Calu3 (cell line): ENCODE data around the gene FUT2. TPM values are rescaled to one million over a fixed set of nuclear protein-coding genes. Genes with fewer than 3 reads are reported as not detected.

Experiments
- BruUV-seq: library from RNA; stranded (reverse); fragments of 400-500 nt; replicated peaks from 2 replicates; lab custom pipeline; 2021; lab: Mats Ljungman, UMichigan
- CTCF ChIA-PET: fragments of 300-600 bp; sonication (Branson Sonifier 250); formaldehyde crosslinking; loops from one replicate; lab custom pipeline; 2022; ENCODE audit warnings: antibody characterized with exemption; lab: Charles Lee
- DNase-seq: peaks from one replicate; pipeline ENCODE4 v3.0.0; 2022
- H3K27ac Mint-ChIP-seq: one replicate; pipeline ENCODE4 v1.8.0; 2022; ENCODE audit warnings: mixed read lengths; ENCODE audit not compliant: unreplicated experiment
- H3K27me3 Mint-ChIP-seq: one replicate; pipeline ENCODE4 v1.8.0; 2022; ENCODE audit warnings: mixed read lengths; ENCODE audit not compliant: unreplicated experiment
- H3K36me3 Mint-ChIP-seq: one replicate; pipeline ENCODE4 v1.8.0; 2022; ENCODE audit warnings: mild to moderate bottlenecking, moderate library complexity, mixed read lengths; ENCODE audit not compliant: insufficient read depth, unreplicated experiment
- H3K4me1 Mint-ChIP-seq: one replicate; pipeline ENCODE4 v1.8.0; 2022; ENCODE audit warnings: mild to moderate bottlenecking, low read depth, mixed read lengths; ENCODE audit not compliant: unreplicated experiment
- H3K4me3 Mint-ChIP-seq: one replicate; pipeline ENCODE4 v1.8.0; 2022; ENCODE audit warnings: mild to moderate bottlenecking, low read depth, moderate library complexity, mixed read lengths; ENCODE audit not compliant: unreplicated experiment
- H3K9me3 Mint-ChIP-seq: one replicate; pipeline ENCODE4 v1.8.0; 2022; ENCODE audit warnings: low read depth, mixed read lengths; ENCODE audit not compliant: unreplicated experiment
- intact Hi-C: fragments of 100-400 bp; cut with micrococcal nuclease; formaldehyde crosslinking; loops from one replicate; pipeline ENCODE4 v1.10.0; 2022; ENCODE audit not compliant: unreplicated experiment
- total RNA-seq: library from RNA; stranded (reverse); gene quantifications from 2 replicates; pipeline ENCODE4 v1.2.3, GENCODE V29; 2022
- TF ChIP-seq, protein P1 (sequence below): fragments of 200-600 bp; IDR thresholded peaks from one replicate; pipeline ENCODE4 v1.8.0; 2022; ENCODE audit warnings: antibody characterized with exemption; ENCODE audit not compliant: unreplicated experiment

FUT2 gene
- total RNA-seq, 1 experiment from 2014 or later, result 10.4 TPM

DNA sequence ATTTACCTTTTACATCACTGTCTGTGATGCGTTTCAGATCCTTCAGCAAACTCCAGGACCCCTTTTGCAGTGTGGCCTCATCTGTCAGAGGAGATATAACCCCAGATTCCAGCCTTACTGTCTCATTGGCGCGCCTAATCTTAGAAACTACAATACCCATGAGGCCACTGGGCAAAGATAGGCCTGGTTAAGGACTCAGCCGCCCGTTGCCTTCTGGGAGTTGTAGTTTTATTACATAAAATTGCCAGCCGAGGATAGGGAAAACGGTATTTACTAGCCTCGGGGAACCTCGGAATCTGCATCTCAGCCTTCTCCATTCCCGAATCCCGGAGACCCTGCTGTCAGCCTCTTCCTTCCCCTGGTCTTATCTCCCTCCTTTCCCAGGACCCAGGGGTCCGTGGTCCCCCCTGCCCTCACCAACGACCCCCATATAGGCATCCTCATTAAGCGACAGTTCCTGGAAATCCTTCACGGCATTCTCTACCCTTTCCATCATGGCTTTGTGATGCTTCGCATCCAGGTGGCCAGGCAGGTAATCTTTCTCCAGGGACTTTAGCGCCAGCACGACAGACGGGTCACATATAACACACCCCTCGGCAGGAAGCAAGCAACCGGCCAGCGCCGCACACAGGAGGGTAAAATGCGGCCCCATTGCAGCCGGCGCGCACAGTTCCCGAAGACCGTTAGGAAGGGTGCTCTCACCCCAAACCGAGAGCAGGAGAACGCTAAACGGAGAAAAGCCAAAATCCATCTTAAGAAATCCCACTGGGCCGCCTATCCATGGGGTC is 49.6 kb downstream of the FUT2 start:
- CTCF ChIA-PET, result no interaction called here
- peak; percentile 52 for DNase-seq
- BruUV-seq, result no TSS peak
- TF ChIP-seq, protein P1, sequence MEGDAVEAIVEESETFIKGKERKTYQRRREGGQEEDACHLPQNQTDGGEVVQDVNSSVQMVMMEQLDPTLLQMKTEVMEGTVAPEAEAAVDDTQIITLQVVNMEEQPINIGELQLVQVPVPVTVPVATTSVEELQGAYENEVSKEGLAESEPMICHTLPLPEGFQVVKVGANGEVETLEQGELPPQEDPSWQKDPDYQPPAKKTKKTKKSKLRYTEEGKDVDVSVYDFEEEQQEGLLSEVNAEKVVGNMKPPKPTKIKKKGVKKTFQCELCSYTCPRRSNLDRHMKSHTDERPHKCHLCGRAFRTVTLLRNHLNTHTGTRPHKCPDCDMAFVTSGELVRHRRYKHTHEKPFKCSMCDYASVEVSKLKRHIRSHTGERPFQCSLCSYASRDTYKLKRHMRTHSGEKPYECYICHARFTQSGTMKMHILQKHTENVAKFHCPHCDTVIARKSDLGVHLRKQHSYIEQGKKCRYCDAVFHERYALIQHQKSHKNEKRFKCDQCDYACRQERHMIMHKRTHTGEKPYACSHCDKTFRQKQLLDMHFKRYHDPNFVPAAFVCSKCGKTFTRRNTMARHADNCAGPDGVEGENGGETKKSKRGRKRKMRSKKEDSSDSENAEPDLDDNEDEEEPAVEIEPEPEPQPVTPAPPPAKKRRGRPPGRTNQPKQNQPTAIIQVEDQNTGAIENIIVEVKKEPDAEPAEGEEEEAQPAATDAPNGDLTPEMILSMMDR, result no peak
- no peaks in the 10 kb centered on the region for H3K9me3 Mint-ChIP-seq
- intact Hi-C loops, result no loop called here
- no peak overlapping the region for H3K4me3 Mint-ChIP-seq
- H3K27ac Mint-ChIP-seq, result no peak overlapping the region
- peaks cover 9% of the 10 kb centered on the region for H3K36me3 Mint-ChIP-seq
- H3K27me3 Mint-ChIP-seq, result peaks cover 18% of the 10 kb centered on the region
- H3K4me1 Mint-ChIP-seq, result no peaks in the 10 kb centered on the region

DNA sequence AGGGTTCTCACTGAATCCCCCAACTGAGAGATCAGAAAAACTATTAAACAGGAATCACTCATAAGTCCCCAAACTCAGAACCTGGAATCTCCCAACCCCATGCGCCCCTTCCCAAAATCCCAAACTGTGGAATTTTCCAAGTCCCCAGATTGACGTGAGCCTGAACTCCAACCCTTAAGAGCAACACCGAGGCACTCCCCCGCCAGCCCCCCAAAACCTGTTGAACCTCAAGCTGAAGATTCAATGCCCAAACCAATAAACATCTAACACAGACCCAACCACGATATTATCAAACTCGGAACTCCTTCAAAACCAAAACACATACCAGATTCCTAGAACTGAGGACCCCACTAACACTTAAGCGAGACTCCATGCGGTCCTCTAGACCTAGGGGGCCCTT is 50.3 kb downstream of the FUT2 start:
- intact Hi-C loops, result no loop called here
- Mint-ChIP-seq H3K9me3 (no peaks in the 10 kb centered on the region), H3K4me1 (no peaks in the 10 kb centered on the region), H3K27ac (no peak overlapping the region), H3K4me3 (no peak overlapping the region), H3K27me3 (peaks cover 18% of the 10 kb centered on the region), H3K36me3 (peaks cover 16% of the 10 kb centered on the region)
- TF ChIP-seq, protein P1, result no peak
- no TSS peak for BruUV-seq
- no peak for DNase-seq
- CTCF ChIA-PET, result no interaction called here

DNA sequence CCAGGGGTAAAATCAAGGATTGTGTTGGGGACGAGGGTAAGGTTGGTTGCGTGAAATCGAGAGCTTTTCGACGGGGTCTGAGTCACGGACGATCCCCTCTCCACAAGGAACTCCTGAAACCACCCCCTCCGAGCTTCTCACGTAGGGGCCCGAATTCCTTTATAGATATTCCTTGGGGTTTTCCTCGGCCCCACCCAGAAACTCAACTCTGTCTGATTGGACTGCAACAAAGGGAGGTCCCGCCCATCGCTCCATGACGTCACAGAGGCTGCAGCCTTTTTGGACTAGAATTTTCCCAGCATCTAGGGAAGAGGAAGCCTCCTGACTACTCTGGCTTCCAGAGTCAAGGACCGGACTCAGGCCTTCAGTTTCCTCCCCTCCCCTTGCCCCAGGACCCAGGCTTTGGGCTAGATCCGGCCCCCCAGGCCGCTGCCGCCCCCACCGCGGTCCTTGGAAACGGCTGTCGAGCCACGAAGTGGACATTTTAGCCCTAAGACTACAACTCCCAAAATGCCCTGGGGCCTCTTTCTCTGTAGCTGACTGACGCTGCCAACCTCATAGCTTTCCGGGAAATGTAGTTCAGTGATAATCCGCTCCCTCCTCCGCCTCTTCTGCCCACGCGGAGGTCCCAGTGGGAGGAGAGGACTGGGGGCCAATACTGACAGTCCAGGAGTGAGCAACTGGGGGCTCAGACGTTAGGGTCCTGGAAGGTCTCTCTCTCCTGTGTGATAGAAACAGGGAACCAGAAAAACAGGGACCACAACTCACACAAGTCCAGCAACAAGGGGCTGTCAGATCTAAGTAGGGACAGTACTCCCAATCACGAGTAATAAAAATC is 51.2 kb downstream of the FUT2 start, which contains the start of gene IZUMO1:
Gene IZUMO1, minus strand, starts transcription at position 172 of the 838 bp plus-strand sequence. CDS start 1,050 bp downstream, outside the sequence.
- Mint-ChIP-seq H3K36me3 (peaks cover 22% of the 10 kb centered on the region), H3K27ac (no peak within 1 kb of the TSS), H3K27me3 (peaks cover 18% of the 10 kb centered on the region), H3K4me3 (no peak within 1 kb of the TSS), H3K4me1 (no peaks in the 10 kb centered on the region), H3K9me3 (no peaks in the 10 kb centered on the region)
- TF ChIP-seq, protein P1, result no peak
- CTCF ChIA-PET, result interaction anchor here (1.5 kb wide), 1 partner anchor 8 kb away, joined by 3 read pairs; no protein-coding TSS in a partner anchor
- intact Hi-C loops, result no loop called here
- no TSS peak for BruUV-seq
- no peak for DNase-seq

DNA sequence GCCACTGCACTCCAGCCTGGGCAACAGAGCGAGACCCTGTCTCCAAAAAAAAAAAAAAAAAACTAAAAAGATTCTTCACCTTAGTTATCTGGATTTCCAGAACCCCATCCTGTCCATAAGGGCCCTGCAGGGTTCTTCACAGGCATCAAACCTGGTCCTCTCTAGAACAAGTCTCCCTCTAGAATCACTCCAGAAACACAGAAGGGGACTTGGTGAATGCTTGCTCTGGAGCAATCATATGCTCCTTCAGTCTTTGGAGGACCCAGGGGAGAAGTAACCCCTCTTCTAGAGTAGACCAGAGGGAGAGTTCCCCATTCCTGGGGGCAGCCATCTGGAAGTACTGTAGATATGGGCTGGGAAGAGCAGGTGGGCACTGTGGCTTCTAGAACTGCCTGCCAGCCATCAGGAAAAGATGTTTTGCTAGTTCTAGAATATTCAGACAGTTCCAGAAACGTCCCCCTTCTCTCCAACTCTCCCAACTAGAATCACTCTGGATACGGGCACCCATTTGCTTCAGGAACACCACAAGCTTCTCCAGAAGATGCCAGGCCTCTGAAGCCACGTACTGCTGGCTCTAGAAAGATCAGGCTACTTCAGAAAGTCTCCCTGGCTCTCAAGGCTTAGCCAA is 53.9 kb downstream of the FUT2 start:
- no peaks in the 10 kb centered on the region for H3K9me3 Mint-ChIP-seq
- H3K27ac Mint-ChIP-seq, result no peak overlapping the region
- no TSS peak for BruUV-seq
- peaks cover 12% of the 10 kb centered on the region for H3K4me1 Mint-ChIP-seq
- H3K4me3 Mint-ChIP-seq, result no peak overlapping the region
- DNase-seq, result no peak
- CTCF ChIA-PET, result no interaction called here
- TF ChIP-seq, protein P1, result no peak
- peaks cover 37% of the 10 kb centered on the region for H3K36me3 Mint-ChIP-seq
- intact Hi-C loops, result no loop called here
- no peaks in the 10 kb centered on the region for H3K27me3 Mint-ChIP-seq
